T-helper 17 cell (primary cell): ENCODE data around the gene RPTOR. TPM values are rescaled to one million over a fixed set of nuclear protein-coding genes. Genes with fewer than 3 reads are reported as not detected.

Experiments
- ATAC-seq: fragments of 150-1000 bp; cut with Tn5 transposase; 2 replicates; pipeline ENCODE4 v1.10.0; 2021; ENCODE audit warnings: mild to moderate bottlenecking, moderate library complexity
- DNase-seq, 3 donors: peaks; one replicate each; pipeline versions ENCODE4 v3.0.0 to v3.0.0-alpha.2; 2020 to 2021
- H3K9me3 ChIP-seq: one replicate; pipeline ENCODE4 v1.7.0; 2013; ENCODE audit warnings: low read length, mild to moderate bottlenecking; ENCODE audit not compliant: control insufficient read depth, poor library complexity, severe bottlenecking
- H3K27ac Mint-ChIP-seq: one replicate; pipeline ENCODE4 v1.8.0; 2022; ENCODE audit warnings: mild to moderate bottlenecking, moderate library complexity, mixed read lengths
- H3K27me3 Mint-ChIP-seq: one replicate; pipeline ENCODE4 v1.8.0; 2022; ENCODE audit warnings: mixed read lengths
- H3K36me3 Mint-ChIP-seq: one replicate; pipeline ENCODE4 v1.8.0; 2022; ENCODE audit warnings: low read depth, mixed read lengths
- H3K4me1 Mint-ChIP-seq: one replicate; pipeline ENCODE4 v1.8.0; 2022; ENCODE audit warnings: mild to moderate bottlenecking, mixed read lengths
- H3K4me3 Mint-ChIP-seq: one replicate; pipeline ENCODE4 v1.8.0; 2022; ENCODE audit warnings: mild to moderate bottlenecking, moderate library complexity, mixed read lengths
- total RNA-seq, 4 donors: library from RNA in 2 of 4; stranded (reverse) in 2 of 4; gene quantifications; one replicate each; pipeline ENCODE4 v1.2.3 and lab custom pipeline; 2022 to 2026

The RPTOR gene
- total RNA-seq, 2 donors from 2014 or later, result 55.1 to 61.5 TPM

GRCh38 chr17:80851277-80851925 lies 306.8 kb downstream of the RPTOR start:
- Mint-ChIP-seq H3K27ac (no peak overlapping the region), H3K36me3 (no peaks in the 10 kb centered on the region), H3K27me3 (no peaks in the 10 kb centered on the region), H3K4me1 (peaks cover 36% of the 10 kb centered on the region), H3K4me3 (no peak overlapping the region)
- ATAC-seq, result no peak
- no peak for DNase-seq
- no peaks in the 10 kb centered on the region for H3K9me3 ChIP-seq

GRCh38 chr17:80852476-80853015 lies 307.9 kb downstream of the RPTOR start:
- no peaks in the 10 kb centered on the region for H3K9me3 ChIP-seq
- H3K4me3 Mint-ChIP-seq, result no peak overlapping the region
- DNase-seq (no peak), ATAC-seq (no peak)
- no peaks in the 10 kb centered on the region for H3K36me3 Mint-ChIP-seq
- H3K27me3 Mint-ChIP-seq, result no peaks in the 10 kb centered on the region
- peaks cover 31% of the 10 kb centered on the region for H3K4me1 Mint-ChIP-seq
- H3K27ac Mint-ChIP-seq, result no peak overlapping the region

DNA sequence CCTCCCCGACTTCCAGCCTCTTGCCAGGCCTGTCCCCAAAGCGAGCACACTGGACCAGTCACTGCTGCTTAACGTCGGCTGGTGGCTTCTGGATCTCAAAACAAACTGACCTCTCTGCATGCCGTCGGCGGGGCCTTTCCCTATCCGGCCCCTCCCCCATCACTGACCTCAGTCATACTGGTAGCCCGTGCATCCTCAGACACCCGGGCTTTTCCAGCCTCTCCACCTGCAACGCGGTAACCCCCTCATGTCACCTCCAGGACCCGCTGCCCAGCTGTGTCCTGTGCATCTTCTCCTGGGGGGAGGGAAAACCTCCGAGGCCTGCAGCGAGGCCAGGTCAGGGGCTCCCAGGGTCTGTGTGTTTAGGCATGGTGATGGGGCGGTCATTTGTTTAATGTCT lies 308.4 kb downstream of the RPTOR start:
- Mint-ChIP-seq H3K36me3 (peaks cover under 1% of the 10 kb centered on the region), H3K4me3 (no peak overlapping the region), H3K27me3 (no peaks in the 10 kb centered on the region), H3K4me1 (peaks cover 26% of the 10 kb centered on the region), H3K27ac (peak overlapping the region; percentile 16)
- no peak for DNase-seq
- no peaks in the 10 kb centered on the region for H3K9me3 ChIP-seq
- no peak for ATAC-seq

- ATAC-seq (no peak), DNase-seq (no peak)
- Mint-ChIP-seq H3K4me3 (no peak overlapping the region), H3K27ac (no peak overlapping the region), H3K27me3 (no peaks in the 10 kb centered on the region), H3K4me1 (peaks cover 26% of the 10 kb centered on the region), H3K36me3 (peaks cover 4% of the 10 kb centered on the region)
- H3K9me3 ChIP-seq, result no peaks in the 10 kb centered on the region
Measured at GRCh38 chr17:80854220-80854619, 309.6 kb downstream of the RPTOR start.

DNA sequence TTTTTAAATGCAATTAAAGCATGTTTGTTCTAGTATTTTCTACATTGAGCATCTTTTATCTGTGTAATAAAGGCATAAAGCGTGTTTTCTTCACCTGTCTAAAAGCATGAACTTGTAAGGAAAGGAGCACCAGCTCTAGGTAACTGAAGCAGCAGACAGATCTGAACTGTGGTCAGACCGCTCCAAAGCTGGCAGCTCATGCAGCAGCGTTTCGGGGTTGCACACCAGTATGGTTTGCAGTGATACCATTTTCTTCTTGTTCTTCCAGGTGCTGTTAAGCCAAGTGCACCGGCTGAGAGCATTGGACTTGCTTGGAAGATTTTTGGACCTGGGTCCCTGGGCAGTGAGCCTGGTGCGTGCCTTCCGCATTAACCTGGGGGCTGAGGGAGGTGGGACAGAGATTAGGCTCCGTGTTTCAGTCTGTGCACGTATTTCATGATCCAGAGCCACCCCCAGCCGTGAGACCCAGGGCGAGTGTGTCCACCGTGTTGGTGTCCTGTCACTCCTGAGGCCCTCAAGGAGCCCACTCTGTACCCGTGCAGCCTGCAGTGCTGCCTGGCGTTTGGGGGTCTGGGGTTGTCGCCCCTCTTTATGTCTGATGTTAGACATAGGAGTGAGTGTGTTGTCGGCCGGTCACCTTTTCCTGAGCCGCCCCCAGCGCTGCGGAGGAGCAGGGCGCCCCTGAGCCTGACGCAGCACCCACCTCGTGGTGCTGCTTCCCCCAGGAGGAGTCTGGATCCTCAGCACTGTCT lies 310.7 kb downstream of the RPTOR start:
- H3K27me3 Mint-ChIP-seq, result no peaks in the 10 kb centered on the region
- no peak overlapping the region for H3K4me3 Mint-ChIP-seq
- H3K4me1 Mint-ChIP-seq, result peaks cover 27% of the 10 kb centered on the region
- no peak for ATAC-seq
- DNase-seq, result no peak
- no peaks in the 10 kb centered on the region for H3K9me3 ChIP-seq
- peaks cover 4% of the 10 kb centered on the region for H3K36me3 Mint-ChIP-seq
- peak overlapping the region; percentile 91 for H3K27ac Mint-ChIP-seq

GRCh38 chr17:80855948-80856862 lies 311.6 kb downstream of the RPTOR start:
- H3K27me3 Mint-ChIP-seq, result no peaks in the 10 kb centered on the region
- H3K36me3 Mint-ChIP-seq, result peaks cover 4% of the 10 kb centered on the region
- peaks cover 33% of the 10 kb centered on the region for H3K4me1 Mint-ChIP-seq
- DNase-seq (peak in 1 of 3 donors; percentile 55), ATAC-seq (peak; percentile 96)
- no peaks in the 10 kb centered on the region for H3K9me3 ChIP-seq
- peak overlapping the region; percentile 28 for H3K4me3 Mint-ChIP-seq
- peak overlapping the region; percentile 91 for H3K27ac Mint-ChIP-seq

DNA sequence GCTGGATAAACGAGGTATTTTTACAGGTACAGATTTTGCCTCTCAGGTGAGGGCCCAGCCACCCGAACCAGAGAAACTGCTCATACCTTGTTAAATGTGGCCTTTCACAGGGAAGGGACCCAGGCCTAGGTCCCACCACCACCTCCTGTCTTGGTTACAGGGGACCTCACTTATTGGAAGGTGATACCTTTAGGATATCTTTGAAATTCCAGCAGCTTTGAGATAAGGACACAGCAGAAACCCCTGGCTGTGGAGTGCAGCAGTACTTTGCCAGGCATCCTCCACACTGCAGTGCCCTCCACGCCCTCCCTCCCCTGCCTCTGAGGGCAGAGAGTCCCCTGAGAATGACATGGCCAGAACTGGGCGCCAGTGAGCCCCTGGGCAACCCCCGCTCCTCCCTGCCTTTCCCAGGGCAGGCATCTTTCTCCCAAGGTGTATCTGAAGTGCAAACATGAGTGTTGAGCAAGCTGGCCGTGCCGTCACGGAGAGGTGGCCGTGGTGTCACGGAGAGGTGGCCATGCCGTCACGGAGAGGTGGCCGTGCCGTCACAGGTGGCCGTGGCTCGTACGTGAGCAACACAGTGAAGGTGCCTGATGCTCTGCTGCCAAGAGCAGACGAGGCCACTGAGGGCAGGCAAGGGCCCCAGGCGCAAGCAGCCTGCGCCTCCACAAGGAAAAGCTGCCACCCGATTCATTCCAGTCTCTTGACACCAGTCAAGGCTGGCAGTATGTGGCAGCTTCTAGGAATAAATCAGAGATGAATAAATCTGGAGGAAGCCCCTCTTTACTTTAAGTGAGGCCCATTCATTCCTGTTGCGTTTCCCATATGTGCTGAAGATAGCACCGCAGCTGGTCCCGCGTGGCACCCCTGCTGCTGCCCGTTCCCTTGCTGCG lies 312.5 kb downstream of the RPTOR start:
- H3K27me3 Mint-ChIP-seq, result no peaks in the 10 kb centered on the region
- DNase-seq (no peak), ATAC-seq (peak; percentile 36)
- H3K36me3 Mint-ChIP-seq, result peaks cover 4% of the 10 kb centered on the region
- H3K27ac Mint-ChIP-seq, result peak overlapping the region; percentile 91
- no peaks in the 10 kb centered on the region for H3K9me3 ChIP-seq
- peaks cover 39% of the 10 kb centered on the region for H3K4me1 Mint-ChIP-seq
- no peak overlapping the region for H3K4me3 Mint-ChIP-seq

- Mint-ChIP-seq H3K27me3 (no peaks in the 10 kb centered on the region), H3K4me1 (peaks cover 39% of the 10 kb centered on the region), H3K27ac (peak overlapping the region; percentile 11), H3K36me3 (peaks cover 4% of the 10 kb centered on the region), H3K4me3 (no peak overlapping the region)
- H3K9me3 ChIP-seq, result no peaks in the 10 kb centered on the region
- DNase-seq (no peak), ATAC-seq (no peak)
Measured at GRCh38 chr17:80857756-80858171, 313.1 kb downstream of the RPTOR start.

- no peaks in the 10 kb centered on the region for H3K9me3 ChIP-seq
- peaks cover 8% of the 10 kb centered on the region for H3K36me3 Mint-ChIP-seq
- no peaks in the 10 kb centered on the region for H3K27me3 Mint-ChIP-seq
- H3K4me3 Mint-ChIP-seq, result no peak overlapping the region
- DNase-seq (no peak), ATAC-seq (no peak)
- H3K4me1 Mint-ChIP-seq, result peaks cover 36% of the 10 kb centered on the region
- peak overlapping the region; percentile 11 for H3K27ac Mint-ChIP-seq
Measured at GRCh38 chr17:80858301-80859001, 313.8 kb downstream of the RPTOR start.

GRCh38 chr17:80859002-80859941 lies 314.6 kb downstream of the RPTOR start:
- DNase-seq (no peak), ATAC-seq (no peak)
- no peaks in the 10 kb centered on the region for H3K27me3 Mint-ChIP-seq
- H3K4me3 Mint-ChIP-seq, result no peak overlapping the region
- H3K27ac Mint-ChIP-seq, result no peak overlapping the region
- H3K9me3 ChIP-seq, result no peaks in the 10 kb centered on the region
- peaks cover 10% of the 10 kb centered on the region for H3K36me3 Mint-ChIP-seq
- H3K4me1 Mint-ChIP-seq, result peaks cover 36% of the 10 kb centered on the region

GRCh38 chr17:80860101-80860671 lies 315.5 kb downstream of the RPTOR start:
- no peaks in the 10 kb centered on the region for H3K9me3 ChIP-seq
- H3K36me3 Mint-ChIP-seq, result peaks cover 10% of the 10 kb centered on the region
- peaks cover 36% of the 10 kb centered on the region for H3K4me1 Mint-ChIP-seq
- H3K4me3 Mint-ChIP-seq, result no peak overlapping the region
- no peak for DNase-seq
- no peak for ATAC-seq
- peak overlapping the region; percentile 67 for H3K27ac Mint-ChIP-seq
- no peaks in the 10 kb centered on the region for H3K27me3 Mint-ChIP-seq
